Measurements from ENCODE around the gene ENDOD1.

Gene ENDOD1

DNA sequence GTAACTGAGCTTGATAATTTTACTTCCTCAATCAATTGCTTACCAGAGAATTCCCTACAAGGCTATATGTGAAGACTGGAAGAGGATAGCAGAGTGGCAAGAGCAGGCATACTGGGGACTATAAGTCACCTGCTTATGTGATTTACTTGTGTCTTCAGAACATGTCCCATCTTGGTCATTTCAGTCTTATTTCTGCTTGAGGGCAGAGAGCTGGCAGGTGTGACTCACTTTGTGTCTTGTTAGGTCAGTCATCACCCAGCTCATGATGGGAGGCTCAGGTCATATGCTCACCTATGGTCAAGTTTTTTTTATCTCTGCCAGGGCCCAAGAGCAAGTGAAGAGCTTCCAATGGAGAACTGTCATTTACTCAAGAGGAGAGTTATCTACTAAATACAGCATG is 16.7 kb upstream of the ENDOD1 start:
- in situ Hi-C loops (cut with MboI; ENCODE audit: low pct_unique_long_range_greater_than_20kb, low sequenced_read_pairs, unreplicated experiment): loop anchor here (10.0 kb wide), 1 partner anchor 62 kb away; no protein-coding TSS in a partner anchor
- no peak for DNase-seq (ENCODE audit: low spot score)

GRCh38 chr11:95074792-95075563 is 14.7 kb upstream of the ENDOD1 start:
- no peak for TF ChIP-seq CTCF (IDR thresholded peaks at IDR 0.05; ENCODE audit: extremely low read depth, insufficient read depth, missing control alignments)
- in situ Hi-C loops (cut with MboI; ENCODE audit: low pct_unique_long_range_greater_than_20kb, low sequenced_read_pairs, unreplicated experiment): loop anchor here (10.0 kb wide), 1 partner anchor 60 kb away; no protein-coding TSS in a partner anchor
- DNase-seq (ENCODE audit: low spot score): no peak

More for the DNA sequence above, 16.7 kb upstream of the ENDOD1 start:
- no peak for TF ChIP-seq CTCF (IDR thresholded peaks at IDR 0.05; ENCODE audit: extremely low read depth, insufficient read depth, missing control alignments)

- DNase-seq (ENCODE audit: low spot score): no peak
- no peak for TF ChIP-seq CTCF (IDR thresholded peaks at IDR 0.05; ENCODE audit: extremely low read depth, insufficient read depth, missing control alignments)
- in situ Hi-C loops (cut with MboI; ENCODE audit: low pct_unique_long_range_greater_than_20kb, low sequenced_read_pairs, unreplicated experiment): loop anchor here (10.0 kb wide), 1 partner anchor 58 kb away; no protein-coding TSS in a partner anchor
Measured at GRCh38 chr11:95076416-95076815, 13.2 kb upstream of the ENDOD1 start.

GRCh38 chr11:95076981-95077380 is 12.7 kb upstream of the ENDOD1 start:
- TF ChIP-seq CTCF (IDR thresholded peaks at IDR 0.05; ENCODE audit: extremely low read depth, insufficient read depth, missing control alignments): no peak
- in situ Hi-C loops (cut with MboI; ENCODE audit: low pct_unique_long_range_greater_than_20kb, low sequenced_read_pairs, unreplicated experiment): loop anchor here (10.0 kb wide), 1 partner anchor 58 kb away; no protein-coding TSS in a partner anchor
- no peak for DNase-seq (ENCODE audit: low spot score)

DNA sequence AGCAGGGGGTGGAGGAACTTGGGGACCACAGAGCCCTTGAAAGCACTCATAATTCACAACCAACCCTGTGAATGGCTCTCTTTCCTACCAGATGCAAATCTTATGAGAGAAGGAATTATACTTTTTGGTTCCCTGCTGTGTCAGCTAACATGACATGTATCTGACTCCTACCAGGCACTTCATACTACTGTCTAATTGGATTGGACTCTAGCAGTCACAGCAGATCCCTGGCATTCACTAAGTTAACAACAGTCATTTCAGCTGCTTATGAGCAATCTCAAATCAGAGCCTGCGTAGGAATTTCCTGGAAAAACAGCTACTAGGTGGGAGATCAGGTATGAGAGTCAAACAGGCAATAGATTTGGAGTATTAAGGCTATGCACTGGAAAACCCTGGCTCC is 11.1 kb upstream of the ENDOD1 start:
- in situ Hi-C loops (cut with MboI; ENCODE audit: low pct_unique_long_range_greater_than_20kb, low sequenced_read_pairs, unreplicated experiment): loop anchor here (10.0 kb wide), 1 partner anchor 56 kb away; no protein-coding TSS in a partner anchor
- TF ChIP-seq CTCF (IDR thresholded peaks at IDR 0.05; ENCODE audit: extremely low read depth, insufficient read depth, missing control alignments): no peak
- DNase-seq (ENCODE audit: low spot score): no peak

DNA sequence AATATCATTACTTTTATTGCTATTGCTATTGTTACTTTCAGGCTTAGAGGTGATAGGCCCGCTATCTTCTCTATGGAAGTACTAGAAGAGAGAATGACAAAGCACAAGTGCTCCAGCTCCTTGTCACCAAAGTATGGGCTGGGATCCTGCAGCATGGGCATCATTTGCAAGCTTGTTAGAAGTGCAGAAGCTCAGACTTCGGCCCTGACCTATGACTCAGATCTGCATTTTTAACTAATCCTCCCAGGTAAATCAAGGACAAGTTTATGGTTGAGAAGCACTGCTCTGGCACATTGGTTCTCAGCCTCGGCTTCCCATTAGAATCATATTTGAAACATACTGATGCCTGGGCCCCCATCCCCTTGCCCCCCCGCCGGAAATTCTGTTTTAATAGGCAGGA is 8.6 kb upstream of the ENDOD1 start:
- no peak for DNase-seq (ENCODE audit: low spot score)
- TF ChIP-seq CTCF (IDR thresholded peaks at IDR 0.05; ENCODE audit: extremely low read depth, insufficient read depth, missing control alignments): no peak
- in situ Hi-C loops (cut with MboI; ENCODE audit: low pct_unique_long_range_greater_than_20kb, low sequenced_read_pairs, unreplicated experiment): no loop called here
